ENCODE data around the gene LGALS7B. TPM values are rescaled to one million over a fixed set of nuclear protein-coding genes. Genes with fewer than 3 reads are reported as not detected.
A peak's percentile ranks its signal among the peaks of the same experiment; 100 is the strongest.

Gene LGALS7B
- polyA plus RNA-seq, 1 experiment = not detected

DNA sequence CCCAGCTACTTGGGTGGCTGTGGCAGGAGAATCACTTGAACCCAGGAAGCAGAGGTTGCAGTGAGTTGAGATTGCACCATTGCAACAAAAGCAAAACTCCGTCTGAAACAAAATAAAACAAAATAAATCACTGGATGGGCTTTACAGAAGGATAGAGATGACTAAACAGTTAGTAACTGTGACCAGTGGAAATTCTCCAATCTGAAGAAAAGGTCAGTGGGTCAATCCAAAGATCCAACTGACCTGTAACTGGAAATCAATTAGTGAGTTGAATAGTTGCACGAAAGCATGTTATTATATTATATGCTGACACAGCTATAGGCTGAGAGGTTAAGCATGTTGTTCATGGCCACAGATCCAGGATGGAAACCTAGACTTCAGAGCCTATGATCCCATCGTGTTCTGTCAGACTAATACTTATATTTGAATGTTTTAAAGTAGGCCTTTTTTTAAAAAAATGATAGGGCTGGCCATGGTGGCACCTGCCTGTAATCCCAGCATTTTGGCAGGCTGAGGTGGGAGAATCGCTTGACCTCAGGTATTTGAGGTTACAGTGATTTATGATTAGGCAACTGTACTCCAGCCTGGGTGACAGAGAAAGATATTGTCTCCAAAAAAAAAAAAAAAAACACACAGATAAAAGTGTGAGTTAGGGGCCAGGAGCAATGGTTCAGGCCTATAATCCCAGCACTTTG lies 41.2 kb downstream of the LGALS7B start:
- CTCF ChIA-PET = interaction anchor here (0.9 kb wide), 1 partner anchor 60 kb away, joined by 3 read pairs; no protein-coding TSS in a partner anchor
- H3K4me3 ChIP-seq (ENCODE audit: low read depth, low read length) = no peak overlapping the region
- H3K36me3 ChIP-seq (ENCODE audit: control insufficient read depth, insufficient read depth, low read length) = peaks cover 7% of the 10 kb centered on the region
- TF ChIP-seq, protein P1, sequence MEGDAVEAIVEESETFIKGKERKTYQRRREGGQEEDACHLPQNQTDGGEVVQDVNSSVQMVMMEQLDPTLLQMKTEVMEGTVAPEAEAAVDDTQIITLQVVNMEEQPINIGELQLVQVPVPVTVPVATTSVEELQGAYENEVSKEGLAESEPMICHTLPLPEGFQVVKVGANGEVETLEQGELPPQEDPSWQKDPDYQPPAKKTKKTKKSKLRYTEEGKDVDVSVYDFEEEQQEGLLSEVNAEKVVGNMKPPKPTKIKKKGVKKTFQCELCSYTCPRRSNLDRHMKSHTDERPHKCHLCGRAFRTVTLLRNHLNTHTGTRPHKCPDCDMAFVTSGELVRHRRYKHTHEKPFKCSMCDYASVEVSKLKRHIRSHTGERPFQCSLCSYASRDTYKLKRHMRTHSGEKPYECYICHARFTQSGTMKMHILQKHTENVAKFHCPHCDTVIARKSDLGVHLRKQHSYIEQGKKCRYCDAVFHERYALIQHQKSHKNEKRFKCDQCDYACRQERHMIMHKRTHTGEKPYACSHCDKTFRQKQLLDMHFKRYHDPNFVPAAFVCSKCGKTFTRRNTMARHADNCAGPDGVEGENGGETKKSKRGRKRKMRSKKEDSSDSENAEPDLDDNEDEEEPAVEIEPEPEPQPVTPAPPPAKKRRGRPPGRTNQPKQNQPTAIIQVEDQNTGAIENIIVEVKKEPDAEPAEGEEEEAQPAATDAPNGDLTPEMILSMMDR (IDR thresholded peaks at IDR 0.05; ENCODE audit: insufficient read depth, low read depth, low read length) = no peak
- DNase-seq (ENCODE audit: low read depth) = no peak
- POLR2A ChIA-PET = interaction anchor here (0.6 kb wide), 1 partner anchor 99 kb away, joined by 3 read pairs; no protein-coding TSS in a partner anchor
- H3K27me3 ChIP-seq (ENCODE audit: control insufficient read depth, insufficient read depth, low read length) = no peaks in the 10 kb centered on the region

DNA sequence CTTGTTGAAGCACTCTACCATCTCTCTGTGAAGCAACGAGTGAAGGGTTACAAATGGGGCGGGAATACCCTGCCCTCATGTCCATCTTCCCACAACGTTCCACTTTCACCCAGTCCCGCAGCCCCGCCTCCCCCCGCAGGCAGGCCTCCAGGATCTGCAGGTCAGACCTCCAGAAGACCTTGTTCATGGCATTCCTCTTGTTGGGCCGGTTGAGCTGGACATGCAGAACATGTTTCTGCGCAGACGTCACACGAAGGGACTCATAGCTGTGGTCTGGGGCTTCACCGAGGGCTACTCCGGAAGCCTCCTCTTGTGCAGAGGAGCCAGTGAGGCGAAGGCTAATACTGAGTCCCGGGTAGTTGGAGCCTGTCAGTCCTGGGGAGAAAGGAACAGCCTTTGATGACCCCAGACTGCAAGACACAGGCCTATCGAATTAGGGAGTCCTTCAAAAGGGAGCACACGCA lies 42.2 kb downstream of the LGALS7B start:
- Histone ChIP-seq H3K4me3 (ENCODE audit: low read depth, low read length) (peak overlapping the region; percentile 61), H3K36me3 (ENCODE audit: control insufficient read depth, insufficient read depth, low read length) (peaks cover 11% of the 10 kb centered on the region), H3K27me3 (ENCODE audit: control insufficient read depth, insufficient read depth, low read length) (no peaks in the 10 kb centered on the region)
- peak; percentile 85 for DNase-seq (ENCODE audit: low read depth)
- POLR2A ChIA-PET = interaction anchor here (0.6 to 1.6 kb wide), 3 partner anchors 18 to 170 kb away, joined by 3 to 8 read pairs (median 3); no protein-coding TSS in a partner anchor
- TF ChIP-seq, protein P1 (IDR thresholded peaks at IDR 0.05; ENCODE audit: insufficient read depth, low read depth, low read length) = no peak
- CTCF ChIA-PET = interaction anchor here (0.6 to 0.9 kb wide), 2 partner anchors 13 to 61 kb away, joined by 3 read pairs; no protein-coding TSS in a partner anchor

DNA sequence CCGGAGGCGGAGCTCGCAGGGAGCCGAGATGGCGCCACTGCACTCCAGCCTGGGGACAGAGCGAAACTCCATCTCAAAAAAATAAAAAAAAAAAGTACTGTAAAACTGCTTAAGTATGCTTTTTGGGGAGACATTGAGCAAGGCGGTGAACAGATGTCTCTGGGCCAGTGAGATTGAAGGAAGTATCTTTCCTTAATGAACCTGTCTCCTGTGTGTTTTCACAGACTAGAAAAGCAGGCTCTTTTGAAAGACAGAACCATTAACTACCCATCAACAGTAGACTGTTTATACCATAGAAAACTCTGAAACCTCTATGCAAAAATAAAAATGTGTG lies 44.1 kb downstream of the LGALS7B start:
- H3K36me3 ChIP-seq (ENCODE audit: control insufficient read depth, insufficient read depth, low read length) = peaks cover 16% of the 10 kb centered on the region
- ChIA-PET CTCF (interaction anchor here (0.6 kb wide), 1 partner anchor 68 kb away, joined by 4 read pairs; no protein-coding TSS in a partner anchor), POLR2A (no interaction called here)
- TF ChIP-seq, protein P1 (IDR thresholded peaks at IDR 0.05; ENCODE audit: insufficient read depth, low read depth, low read length) = no peak
- DNase-seq (ENCODE audit: low read depth) = no peak
- H3K4me3 ChIP-seq (ENCODE audit: low read depth, low read length) = no peak overlapping the region
- H3K27me3 ChIP-seq (ENCODE audit: control insufficient read depth, insufficient read depth, low read length) = no peaks in the 10 kb centered on the region

DNA sequence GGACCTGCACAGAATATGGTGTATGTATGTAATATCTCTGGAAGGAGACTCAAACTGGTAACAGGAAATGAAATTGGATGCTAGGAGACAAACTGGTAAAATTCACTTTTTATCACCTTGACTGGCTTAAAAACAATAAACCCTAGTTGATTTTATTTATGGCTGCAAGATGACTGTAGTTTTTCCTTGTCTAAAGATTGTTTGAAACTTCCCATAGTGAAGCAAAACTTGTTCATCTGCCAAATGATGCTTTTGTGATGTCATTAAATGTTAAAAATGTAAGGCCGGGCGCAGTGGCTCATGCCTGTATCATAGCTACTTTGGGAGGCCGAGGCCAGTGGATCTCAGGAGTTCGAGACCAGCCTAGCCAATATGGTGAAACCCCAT lies 45.1 kb downstream of the LGALS7B start:
- Histone ChIP-seq H3K36me3 (ENCODE audit: control insufficient read depth, insufficient read depth, low read length) (peaks cover 23% of the 10 kb centered on the region), H3K27me3 (ENCODE audit: control insufficient read depth, insufficient read depth, low read length) (no peaks in the 10 kb centered on the region), H3K4me3 (ENCODE audit: low read depth, low read length) (no peak overlapping the region)
- POLR2A ChIA-PET = no interaction called here
- CTCF ChIA-PET = no interaction called here
- no peak for DNase-seq (ENCODE audit: low read depth)
- TF ChIP-seq, protein P1 (IDR thresholded peaks at IDR 0.05; ENCODE audit: insufficient read depth, low read depth, low read length) = no peak

DNA sequence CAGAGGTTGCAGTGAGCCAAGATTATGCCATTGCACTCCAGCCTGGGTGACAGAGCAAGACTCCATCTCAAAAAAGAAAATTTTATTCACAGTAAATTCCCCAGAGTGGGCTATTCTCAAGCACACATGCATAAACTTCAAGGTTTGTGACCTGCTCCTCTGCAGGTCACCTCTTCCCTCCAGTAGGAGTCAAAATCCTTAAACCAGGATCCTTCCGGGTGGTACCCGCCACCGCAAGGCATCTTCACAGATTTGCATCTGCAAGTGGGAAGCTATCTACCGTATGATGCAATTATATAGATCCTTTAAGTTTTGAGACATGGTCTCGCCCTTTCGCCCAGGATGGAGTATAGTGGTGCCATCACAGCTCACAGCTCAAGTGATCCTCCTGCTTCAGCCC lies 45.6 kb downstream of the LGALS7B start:
- Histone ChIP-seq H3K4me3 (ENCODE audit: low read depth, low read length) (no peak overlapping the region), H3K27me3 (ENCODE audit: control insufficient read depth, insufficient read depth, low read length) (no peaks in the 10 kb centered on the region), H3K36me3 (ENCODE audit: control insufficient read depth, insufficient read depth, low read length) (peaks cover 26% of the 10 kb centered on the region)
- ChIA-PET POLR2A (no interaction called here), CTCF (no interaction called here)
- TF ChIP-seq, protein P1 (IDR thresholded peaks at IDR 0.05; ENCODE audit: insufficient read depth, low read depth, low read length) = no peak
- DNase-seq (ENCODE audit: low read depth) = no peak

Data from BJ (cell line).